Stimulated activated CD8-positive, alpha-beta memory T cell treated with anti-CD3 and anti-CD28 coated beads, Interleukin-2, amount 100 ng/mL, for 48 hours (primary cell): ENCODE data around the gene DAGLA.

Experiments
- DNase-seq, 2 donors: peaks; one replicate each; pipeline ENCODE4 v3.0.0-alpha.2; 2020; ENCODE audit warnings: low read depth in 2 of 2

DAGLA gene

GRCh38 chr11:61690706-61691379 lies 10.7 kb downstream of the DAGLA start:
- DNase-seq: no peak

GRCh38 chr11:61691380-61692156 lies 11.4 kb downstream of the DAGLA start:
- no peak for DNase-seq

GRCh38 chr11:61693922-61694601 lies 13.9 kb downstream of the DAGLA start:
- no peak for DNase-seq

- no peak for DNase-seq
Observed at GRCh38 chr11:61694602-61694939, 14.4 kb downstream of the DAGLA start.

GRCh38 chr11:61694946-61695706 lies 14.9 kb downstream of the DAGLA start:
- DNase-seq: no peak

GRCh38 chr11:61695917-61696316 lies 15.7 kb downstream of the DAGLA start:
- DNase-seq: peak; percentile 85 to 91

- no peak for DNase-seq
Observed at GRCh38 chr11:61696602-61697001, 16.4 kb downstream of the DAGLA start.

- DNase-seq: no peak
Observed at GRCh38 chr11:61697078-61697502, 16.9 kb downstream of the DAGLA start.

- DNase-seq: no peak
Observed at GRCh38 chr11:61697764-61698163, 17.6 kb downstream of the DAGLA start.

GRCh38 chr11:61698173-61698948 lies 18.2 kb downstream of the DAGLA start:
- DNase-seq: no peak

GRCh38 chr11:61699737-61700160 lies 19.6 kb downstream of the DAGLA start:
- no peak for DNase-seq

GRCh38 chr11:61700212-61700611 lies 20.0 kb downstream of the DAGLA start:
- DNase-seq: no peak

GRCh38 chr11:61700720-61701119 lies 20.5 kb downstream of the DAGLA start:
- DNase-seq: no peak

- DNase-seq: no peak
Observed at GRCh38 chr11:61701242-61701886, 21.2 kb downstream of the DAGLA start.

- DNase-seq: no peak
Observed at GRCh38 chr11:61702701-61703312, 22.6 kb downstream of the DAGLA start.

- DNase-seq: no peak
Observed at GRCh38 chr11:61704838-61705237, 24.6 kb downstream of the DAGLA start.

- no peak for DNase-seq
Observed at GRCh38 chr11:61706452-61707400, 26.5 kb downstream of the DAGLA start.

GRCh38 chr11:61707574-61707973 lies 27.4 kb downstream of the DAGLA start:
- no peak for DNase-seq

GRCh38 chr11:61709110-61709509 lies 28.9 kb downstream of the DAGLA start:
- no peak for DNase-seq
